HepG2 (cell line): ENCODE data around the gene SLC26A9. TPM values are rescaled to one million over a fixed set of nuclear protein-coding genes. Genes with fewer than 3 reads are reported as not detected.

Source experiments
- ATAC-seq: fragments of 200-7000 bp; cut with Tn5 transposase; 3 replicates; pipeline ENCODE4 v1.9.1; 2020; ENCODE audit warnings: mild to moderate bottlenecking, moderate library complexity
- BruUV-seq: library from RNA; stranded (reverse); fragments of 400-500 nt; replicated peaks from 2 replicates; lab custom pipeline; 2021; lab: Mats Ljungman, UMichigan
- CTCF ChIA-PET: fragments of 300-600 bp; formaldehyde crosslinking; extraction: SDS; loops from one replicate; lab custom pipeline; 2021; ENCODE audit warnings: low total read pairs, inconsistent platforms, low intra/inter-chr PET ratio; lab: Yijun Ruan, JAX
- POLR2A ChIA-PET: fragments of 350-600 bp; sonication (Branson Sonifier 250); formaldehyde crosslinking; loops from one replicate; lab custom pipeline; 2020; ENCODE audit warnings: antibody characterized with exemption, inconsistent platforms; lab: Yijun Ruan, JAX
- DNase-seq: peaks from one replicate; pipeline ENCODE4 v3.0.0-alpha.2; 2015; ENCODE audit warnings: low spot score
- FAIRE-seq: peaks from 3 replicates; lab custom pipeline; 2011; peaks lifted over from hg19 to GRCh38; lab: Jason Lieb, UNC
- H2AFZ ChIP-seq: one replicate; pipeline ENCODE4 v1.6.1; 2011; ENCODE audit warnings: low read length, inconsistent platforms
- H3K27ac ChIP-seq: fragments of 300-600 bp; 3 replicates; pipeline ENCODE4 v1.8.0; 2011; ENCODE audit warnings: mixed run types, mild to moderate bottlenecking, mixed read lengths, low read length, inconsistent platforms; ENCODE audit not compliant: insufficient read depth; ENCODE audit errors: extremely low read length
- H3K27me3 ChIP-seq, 2 experiments: fragments of 200-600 bp in 1 of 2; 2 replicates in 1 of 2; 3 replicates in 1 of 2; pipeline versions ENCODE4 v1.6.0 to v1.8.0; 2011; ENCODE audit warnings: low read length in 2 of 2, mild to moderate bottlenecking in 2 of 2, moderate library complexity in 2 of 2, inconsistent platforms in 1 of 2; ENCODE audit not compliant: insufficient read depth in 2 of 2, control insufficient read depth in 1 of 2
- H3K36me3 ChIP-seq, 2 experiments: fragments of 200-600 bp in 1 of 2; replicated peaks in 1 of 2; 2 replicates in 1 of 2; 3 replicates in 1 of 2; pipeline versions ENCODE4 v1.5.1 to v1.8.0; 2011; ENCODE audit warnings: low read length in 2 of 2, inconsistent platforms in 1 of 2; ENCODE audit not compliant: insufficient read depth in 2 of 2, control insufficient read depth in 1 of 2
- H3K4me1 ChIP-seq: 2 replicates; pipeline ENCODE4 v1.5.1; 2012; ENCODE audit warnings: low read length, inconsistent platforms; ENCODE audit not compliant: insufficient read depth
- H3K4me2 ChIP-seq: 2 replicates; pipeline ENCODE4 v1.6.0; 2011; ENCODE audit warnings: low read depth, low read length, inconsistent platforms
- H3K4me3 ChIP-seq, 3 experiments: fragments of 200-600 bp in 1 of 3; sonication (generic), shearing (Covaris generic) in 1 of 3; replicated peaks in 1 of 3; 2 replicates each; pipeline ENCODE4 v1.5.1; 2011 to 2016; ENCODE audit warnings: low read length in 3 of 3, inconsistent platforms in 2 of 3, low read depth in 2 of 3, mild to moderate bottlenecking in 2 of 3, control low read depth in 1 of 3, mixed read lengths in 1 of 3; ENCODE audit not compliant: insufficient read depth in 1 of 3
- H3K79me2 ChIP-seq: one replicate; pipeline ENCODE4 v1.6.1; 2011; ENCODE audit warnings: low read length, inconsistent platforms; ENCODE audit not compliant: insufficient read depth
- H3K9ac ChIP-seq: 2 replicates; pipeline ENCODE4 v1.6.0; 2011; ENCODE audit warnings: mild to moderate bottlenecking, low read depth, low read length, inconsistent platforms; ENCODE audit not compliant: insufficient read depth
- H3K9me3 ChIP-seq: 2 replicates; pipeline ENCODE4 v1.5.1; 2012; ENCODE audit warnings: mild to moderate bottlenecking, low read length
- H4K20me1 ChIP-seq: 2 replicates; pipeline ENCODE4 v1.6.0; 2011; ENCODE audit warnings: inconsistent platforms, mild to moderate bottlenecking, low read length, moderate library complexity; ENCODE audit not compliant: insufficient read depth
- CREB1 ChIP-seq, 2 experiments: fragments of 450-650 bp in 1 of 2; IDR thresholded peaks; 2 replicates each; pipeline ENCODE4 v1.6.1; 2016 to 2017; ENCODE audit warnings: control low read depth in 1 of 2, mild to moderate bottlenecking in 1 of 2, missing compliant biosample characterization in 1 of 2, missing genetic modification characterization in 1 of 2
- DNMT3B ChIP-seq: conservative IDR thresholded peaks from 2 replicates; pipeline ENCODE4 v1.6.1; 2016; ENCODE audit warnings: missing biosample characterization, control low read depth
- FOXP1 ChIP-seq, 2 experiments: fragments of 450-650 bp in 1 of 2; IDR thresholded peaks; 2 replicates each; pipeline ENCODE4 v1.6.1; 2017 to 2018; ENCODE audit warnings: antibody characterized with exemption in 1 of 2
- GLMP ChIP-seq: sonication (generic); formaldehyde crosslinking; IDR thresholded peaks from 2 replicates; pipeline ENCODE4 v1.9.0; 2021; ENCODE audit warnings: missing genetic modification reagents, mild to moderate bottlenecking, borderline replicate concordance
- KDM5A ChIP-seq: fragments of 200-600 bp; sonication (generic); IDR thresholded peaks from 2 replicates; pipeline ENCODE4 v1.7.0; 2018; ENCODE audit warnings: antibody characterized with exemption, mild to moderate bottlenecking, low read length, borderline replicate concordance
- MNT ChIP-seq: fragments of 450-650 bp; IDR thresholded peaks from 2 replicates; pipeline ENCODE4 v1.6.1; 2016
- SSRP1 ChIP-seq: IDR thresholded peaks from 2 replicates; pipeline ENCODE4 v1.6.1; 2016; ENCODE audit warnings: control low read depth
- TOE1 ChIP-seq: sonication (generic); formaldehyde crosslinking; IDR thresholded peaks from 2 replicates; pipeline ENCODE4 v1.4.0; 2020; ENCODE audit warnings: mild to moderate bottlenecking, missing genetic modification reagents
- ZNF230 ChIP-seq: sonication (generic); formaldehyde crosslinking; IDR thresholded peaks from 2 replicates; pipeline ENCODE4 v1.4.0; 2020; ENCODE audit warnings: mild to moderate bottlenecking, missing genetic modification reagents
- ZNF563 ChIP-seq: sonication (generic); formaldehyde crosslinking; IDR thresholded peaks from 2 replicates; pipeline ENCODE4 v1.8.0; 2022; ENCODE audit warnings: mild to moderate bottlenecking, moderate library complexity, missing genetic modification reagents
- WGBS: methylation state at CpG from one replicate; pipeline ENCODE4 v1.1.6; 2017; ENCODE audit warnings: low lambda C conversion rate; 5-methylcytosine and 5-hydroxymethylcytosine counted together
- in situ Hi-C: cut with HindIII; loops from 2 replicates; pipeline ENCODE4 v1.10.0; 2017; ENCODE audit warnings: low pct_unique_long_range_greater_than_20kb; ENCODE audit not compliant: extremely low pct_ligation_motif_present
- intact Hi-C: fragments of 100-400 bp; cut with micrococcal nuclease; formaldehyde crosslinking; loops from one replicate; pipeline ENCODE4 v1.10.0; 2022; ENCODE audit not compliant: unreplicated experiment
- polyA plus RNA-seq, 8 experiments: library from polyadenylated mRNA; depleted of rRNA in 3 of 8; stranded (reverse) in 7 of 8; unstranded in 1 of 8; fragments of >200 nt; fragmentation: Illumina TruSeq in 4 of 8; extraction: Trizol in 4 of 8; gene quantifications; 2 replicates each; pipeline versions ENCODE4 v1.2.1 to v1.2.3, GENCODE V29; 2011 to 2016; ENCODE audit warnings: low read depth in 4 of 8, missing spikeins in 1 of 8, mixed read lengths in 1 of 8; ENCODE audit not compliant: insufficient read depth in 1 of 8
- total RNA-seq, 5 experiments: library from RNA; depleted of rRNA; stranded (reverse); fragments of >200 nt; fragmentation: Illumina TruSeq; extraction: Trizol; gene quantifications; 2 replicates each; pipeline ENCODE4 v1.2.3, GENCODE V29; 2016; ENCODE audit warnings: low read depth in 1 of 5
- TF ChIP-seq, protein P1 (sequence below): sonication (generic); formaldehyde crosslinking; IDR thresholded peaks from 2 replicates; pipeline ENCODE4 v1.4.0; 2020; ENCODE audit warnings: missing genetic modification reagents, borderline replicate concordance

SLC26A9 gene
- total and polyA plus RNA-seq, 2 of the 13 experiments (the other 11 are each of a cell fraction or from before 2014, with no cell fraction given) = 0.11 to 0.15 TPM

GRCh38 chr1:205975387-205975998 is 32.2 kb upstream of the SLC26A9 start:
- no peak overlapping the region for H3K4me3 ChIP-seq
- no peaks in the 10 kb centered on the region for H3K9me3 ChIP-seq
- TF ChIP-seq SSRP1 (CRISPR knock-in tag) = no peak
- FAIRE-seq (no peak), DNase-seq (no peak), ATAC-seq (no peak)
- no peak overlapping the region for H2AFZ ChIP-seq
- ChIA-PET CTCF (interaction anchor here (2.7 kb wide), 1 partner anchor 57 kb away, joined by 59 read pairs; no protein-coding TSS in a partner anchor), POLR2A (no interaction called here)
- no peaks in the 10 kb centered on the region for H3K79me2 ChIP-seq
- H3K9ac ChIP-seq = no peak overlapping the region
- peaks cover 13% of the 10 kb centered on the region for H3K4me1 ChIP-seq
- H3K27me3 ChIP-seq = peaks cover 3 to 12% of the 10 kb centered on the region in 2 experiments; a peak in 3 of 5 replicates
- H3K36me3 ChIP-seq = no peaks in the 10 kb centered on the region; a peak in 1 of 5 replicates
- no peak overlapping the region for H3K4me2 ChIP-seq
- in situ Hi-C loops = no loop called here
- intact Hi-C loops = no loop called here
- no peak overlapping the region for H3K27ac ChIP-seq
- 44% methylated on average over 12 of the region's 15 CpGs for WGBS
- no TSS peak for BruUV-seq
- H4K20me1 ChIP-seq = no peaks in the 10 kb centered on the region

DNA sequence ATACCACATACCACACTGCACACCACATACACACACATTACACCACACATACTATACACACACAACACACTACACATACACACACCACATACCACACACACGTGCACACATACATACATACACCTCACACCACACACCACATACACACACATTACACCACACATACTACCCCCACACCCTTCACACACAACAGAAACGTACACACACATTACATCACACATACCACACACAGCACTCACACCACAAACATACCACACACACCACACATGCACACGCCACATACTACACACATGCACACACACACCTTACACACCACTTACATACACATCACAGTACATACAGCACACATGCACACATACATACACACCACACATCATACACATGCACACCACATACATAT is 31.5 kb upstream of the SLC26A9 start:
- H2AFZ ChIP-seq = no peak overlapping the region
- H3K9me3 ChIP-seq = no peaks in the 10 kb centered on the region
- BruUV-seq = no TSS peak
- H3K4me3 ChIP-seq = no peak overlapping the region
- no peak overlapping the region for H3K9ac ChIP-seq
- ATAC-seq = no peak
- no peak overlapping the region for H3K27ac ChIP-seq
- FAIRE-seq = no peak
- peaks cover 3 to 12% of the 10 kb centered on the region in 2 experiments; a peak in 3 of 5 replicates for H3K27me3 ChIP-seq
- no peaks in the 10 kb centered on the region for H3K79me2 ChIP-seq
- H4K20me1 ChIP-seq = no peaks in the 10 kb centered on the region
- no peak overlapping the region for H3K4me2 ChIP-seq
- intact Hi-C loops (no loop called here), in situ Hi-C loops (no loop called here)
- H3K4me1 ChIP-seq = peaks cover 13% of the 10 kb centered on the region
- ChIA-PET CTCF (no interaction called here), POLR2A (no interaction called here)
- 30% methylated on average over 3 of the region's 3 CpGs for WGBS
- H3K36me3 ChIP-seq = no peaks in the 10 kb centered on the region; a peak in 1 of 5 replicates
- DNase-seq = no peak
- TF ChIP-seq ZNF563 (CRISPR knock-in tag) (no peak), FOXP1 (IDR thresholded peaks at IDR 0.05) (no peak; the same call in 1 of the 2 replicates), FOXP1 (CRISPR knock-in tag; IDR thresholded peaks at IDR 0.05) (no peak), DNMT3B (no peak), CREB1 (IDR thresholded peaks at IDR 0.05) (no peak; the same call in 1 of the 2 replicates), CREB1 (CRISPR knock-in tag; IDR thresholded peaks at IDR 0.05) (no peak), KDM5A (no peak), GLMP (CRISPR knock-in tag) (no peak), MNT (peak; percentile 24; the same call in 1 of the 2 replicates), ZNF230 (CRISPR knock-in tag) (no peak), TOE1 (CRISPR knock-in tag) (no peak)
- TF ChIP-seq, protein P1, sequence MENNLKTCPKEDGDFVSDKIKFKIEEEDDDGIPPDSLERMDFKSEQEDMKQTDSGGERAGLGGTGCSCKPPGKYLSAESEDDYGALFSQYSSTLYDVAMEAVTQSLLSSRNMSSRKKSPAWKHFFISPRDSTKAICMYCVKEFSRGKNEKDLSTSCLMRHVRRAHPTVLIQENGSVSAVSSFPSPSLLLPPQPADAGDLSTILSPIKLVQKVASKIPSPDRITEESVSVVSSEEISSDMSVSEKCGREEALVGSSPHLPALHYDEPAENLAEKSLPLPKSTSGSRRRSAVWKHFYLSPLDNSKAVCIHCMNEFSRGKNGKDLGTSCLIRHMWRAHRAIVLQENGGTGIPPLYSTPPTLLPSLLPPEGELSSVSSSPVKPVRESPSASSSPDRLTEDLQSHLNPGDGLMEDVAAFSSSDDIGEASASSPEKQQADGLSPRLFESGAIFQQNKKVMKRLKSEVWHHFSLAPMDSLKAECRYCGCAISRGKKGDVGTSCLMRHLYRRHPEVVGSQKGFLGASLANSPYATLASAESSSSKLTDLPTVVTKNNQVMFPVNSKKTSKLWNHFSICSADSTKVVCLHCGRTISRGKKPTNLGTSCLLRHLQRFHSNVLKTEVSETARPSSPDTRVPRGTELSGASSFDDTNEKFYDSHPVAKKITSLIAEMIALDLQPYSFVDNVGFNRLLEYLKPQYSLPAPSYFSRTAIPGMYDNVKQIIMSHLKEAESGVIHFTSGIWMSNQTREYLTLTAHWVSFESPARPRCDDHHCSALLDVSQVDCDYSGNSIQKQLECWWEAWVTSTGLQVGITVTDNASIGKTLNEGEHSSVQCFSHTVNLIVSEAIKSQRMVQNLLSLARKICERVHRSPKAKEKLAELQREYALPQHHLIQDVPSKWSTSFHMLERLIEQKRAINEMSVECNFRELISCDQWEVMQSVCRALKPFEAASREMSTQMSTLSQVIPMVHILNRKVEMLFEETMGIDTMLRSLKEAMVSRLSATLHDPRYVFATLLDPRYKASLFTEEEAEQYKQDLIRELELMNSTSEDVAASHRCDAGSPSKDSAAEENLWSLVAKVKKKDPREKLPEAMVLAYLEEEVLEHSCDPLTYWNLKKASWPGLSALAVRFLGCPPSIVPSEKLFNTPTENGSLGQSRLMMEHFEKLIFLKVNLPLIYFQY (CRISPR knock-in tag) = no peak
